ENCODE data around the gene AP3B1.
A peak's percentile ranks its signal among the peaks of the same experiment; 100 is the strongest.

DNA sequence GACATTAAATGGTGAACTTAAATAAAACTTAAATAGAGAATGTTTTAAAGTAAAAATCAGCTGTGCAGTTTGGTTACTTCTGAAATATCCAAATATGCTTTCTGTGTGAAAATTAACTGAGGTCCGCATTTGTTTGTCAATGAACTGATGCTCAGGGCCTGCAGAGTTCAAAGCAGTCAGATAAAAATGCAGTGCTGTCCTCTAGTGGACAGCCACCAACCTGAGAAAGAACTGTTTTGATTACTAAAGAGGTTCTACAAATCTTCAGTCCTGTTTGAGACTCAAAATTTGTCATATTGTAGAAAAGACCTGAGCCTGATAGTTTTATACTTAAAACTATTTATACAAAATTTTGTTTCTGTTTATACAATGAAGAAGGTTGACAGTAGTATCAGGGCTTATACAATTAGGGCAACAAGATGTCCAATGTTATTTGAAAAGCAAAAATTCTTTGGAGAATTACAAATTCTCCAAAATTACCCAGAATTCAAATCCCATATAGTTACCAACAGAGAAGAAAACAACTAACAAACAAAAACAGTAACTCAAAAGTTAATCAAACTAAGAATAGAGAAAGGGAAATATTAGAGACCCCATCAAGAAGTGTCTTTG, 286.0 kb downstream of the AP3B1 start:
- TF ChIP-seq, protein P1, sequence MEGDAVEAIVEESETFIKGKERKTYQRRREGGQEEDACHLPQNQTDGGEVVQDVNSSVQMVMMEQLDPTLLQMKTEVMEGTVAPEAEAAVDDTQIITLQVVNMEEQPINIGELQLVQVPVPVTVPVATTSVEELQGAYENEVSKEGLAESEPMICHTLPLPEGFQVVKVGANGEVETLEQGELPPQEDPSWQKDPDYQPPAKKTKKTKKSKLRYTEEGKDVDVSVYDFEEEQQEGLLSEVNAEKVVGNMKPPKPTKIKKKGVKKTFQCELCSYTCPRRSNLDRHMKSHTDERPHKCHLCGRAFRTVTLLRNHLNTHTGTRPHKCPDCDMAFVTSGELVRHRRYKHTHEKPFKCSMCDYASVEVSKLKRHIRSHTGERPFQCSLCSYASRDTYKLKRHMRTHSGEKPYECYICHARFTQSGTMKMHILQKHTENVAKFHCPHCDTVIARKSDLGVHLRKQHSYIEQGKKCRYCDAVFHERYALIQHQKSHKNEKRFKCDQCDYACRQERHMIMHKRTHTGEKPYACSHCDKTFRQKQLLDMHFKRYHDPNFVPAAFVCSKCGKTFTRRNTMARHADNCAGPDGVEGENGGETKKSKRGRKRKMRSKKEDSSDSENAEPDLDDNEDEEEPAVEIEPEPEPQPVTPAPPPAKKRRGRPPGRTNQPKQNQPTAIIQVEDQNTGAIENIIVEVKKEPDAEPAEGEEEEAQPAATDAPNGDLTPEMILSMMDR (IDR thresholded peaks at IDR 0.05): peak; percentile 61 to 82 (median 75)
- no peak for TF ChIP-seq POLR2A (IDR thresholded peaks at IDR 0.05)
